HCT116 (cell line): Measurements from ENCODE around the gene SELENOS. TPM values are rescaled to one million over a fixed set of nuclear protein-coding genes. Genes with fewer than 3 reads are reported as not detected.

ENCODE experiments used
- ATAC-seq: fragments of 200-7000 bp; cut with Tn5 transposase; 2 replicates; pipeline ENCODE4 v1.9.1; 2020; ENCODE audit warnings: mild to moderate bottlenecking, moderate library complexity
- BruUV-seq: library from RNA; stranded (reverse); fragments of 400-500 nt; replicated peaks from 2 replicates; lab custom pipeline; 2021; lab: Mats Ljungman, UMichigan
- CTCF ChIA-PET: fragments of 300-600 bp; sonication (Branson Sonifier 250); formaldehyde crosslinking; loops from one replicate; lab custom pipeline; 2021; ENCODE audit warnings: antibody characterized with exemption; lab: Charles Lee
- POLR2A ChIA-PET: fragments of 300-600, 350-600 bp; sonication (Branson Sonifier 250); formaldehyde crosslinking; loops from one replicate; lab custom pipeline; 2021; ENCODE audit warnings: antibody characterized with exemption; lab: Charles Lee
- RAD21 ChIA-PET, 2 experiments: fragments of 300-600 bp; sonication (Branson Sonifier 250); formaldehyde crosslinking; loops; one replicate each; lab custom pipeline; 2023; ENCODE audit warnings: low total read pairs in 2 of 2; ENCODE audit not compliant: uncharacterized antibody in 2 of 2, unreplicated experiment in 2 of 2, low non-redundant PET in 1 of 2; lab: Charles Lee
- DNase-seq: peaks from one replicate; pipeline ENCODE4 v3.0.0-alpha.2; 2010; ENCODE audit warnings: low read depth, low spot score
- H2AFZ ChIP-seq: fragments of 200-600 bp; shearing (Covaris generic), sonication (generic); 2 replicates; pipeline ENCODE4 v1.6.1; 2017; ENCODE audit warnings: low read depth, mixed run types, mixed read lengths, antibody characterized with exemption, low read length; ENCODE audit not compliant: poor library complexity, severe bottlenecking
- H3K27ac ChIP-seq: 2 replicates; pipeline ENCODE4 v1.5.1; 2012; ENCODE audit warnings: low read depth, low read length
- H3K27me3 ChIP-seq: fragments of 200-600 bp; sonication (generic); 2 replicates; pipeline ENCODE4 v1.6.1; 2016; ENCODE audit warnings: mixed run types, low read length, mixed read lengths; ENCODE audit not compliant: insufficient read depth
- H3K36me3 ChIP-seq, 2 experiments: fragments of 200-500 bp in 1 of 2; fragments of 200-600 bp in 1 of 2; sonication (Bioruptor generic) in 1 of 2; sonication (generic) in 1 of 2; 2 replicates each; pipeline versions ENCODE4 v1.5.1 to v1.6.1; 2014 to 2016; ENCODE audit warnings: low read length in 2 of 2, inconsistent platforms in 1 of 2, mixed read lengths in 1 of 2, mixed run types in 1 of 2; ENCODE audit not compliant: insufficient read depth in 2 of 2, control insufficient read depth in 1 of 2
- H3K4me1 ChIP-seq, 2 experiments: fragments of 200-600 bp in 1 of 2; sonication (generic) in 1 of 2; 2 replicates each; pipeline versions ENCODE4 v1.5.1 to v1.6.1; 2012 to 2017; ENCODE audit warnings: low read length in 2 of 2, inconsistent platforms in 1 of 2, mild to moderate bottlenecking in 1 of 2, mixed read lengths in 1 of 2, mixed run types in 1 of 2, moderate library complexity in 1 of 2; ENCODE audit not compliant: insufficient read depth in 2 of 2, control insufficient read depth in 1 of 2
- H3K4me2 ChIP-seq: fragments of 200-600 bp; sonication (generic); 2 replicates; pipeline ENCODE4 v1.6.1; 2017; ENCODE audit warnings: mixed run types, low read length, mixed read lengths
- H3K4me3 ChIP-seq, 2 experiments: fragments of 200-600 bp in 1 of 2; sonication (generic) in 1 of 2; replicated peaks in 1 of 2; 2 replicates each; pipeline ENCODE4 v1.5.1; 2011 to 2016; ENCODE audit warnings: low read length in 2 of 2, control low read depth in 1 of 2, low read depth in 1 of 2, mild to moderate bottlenecking in 1 of 2, mixed read lengths in 1 of 2, mixed run types in 1 of 2
- H3K79me2 ChIP-seq: fragments of 200-600 bp; sonication (generic); 2 replicates; pipeline ENCODE4 v1.6.1; 2017; ENCODE audit warnings: mild to moderate bottlenecking, mixed run types, low read length, moderate library complexity, mixed read lengths; ENCODE audit not compliant: insufficient read depth
- H3K9ac ChIP-seq: fragments of 200-600 bp; sonication (generic); 2 replicates; pipeline ENCODE4 v1.6.1; 2016; ENCODE audit warnings: low read length, mixed read lengths
- H3K9me2 ChIP-seq: fragments of 200-600 bp; sonication (generic), shearing (Covaris generic); 2 replicates; pipeline ENCODE4 v1.6.1; 2017; ENCODE audit warnings: mixed run types, mild to moderate bottlenecking, moderate library complexity; ENCODE audit not compliant: insufficient read depth
- H3K9me3 ChIP-seq, 2 experiments: fragments of 200-500 bp in 1 of 2; fragments of 200-600 bp in 1 of 2; sonication (Bioruptor generic) in 1 of 2; sonication (generic) in 1 of 2; 2 replicates each; pipeline ENCODE4 v1.6.1; 2014 to 2017; ENCODE audit warnings: low read length in 2 of 2, mixed read lengths in 2 of 2, inconsistent platforms in 1 of 2, low read depth in 1 of 2, mild to moderate bottlenecking in 1 of 2, mixed run types in 1 of 2, moderate library complexity in 1 of 2; ENCODE audit not compliant: control insufficient read depth in 1 of 2, insufficient read depth in 1 of 2
- H4K20me1 ChIP-seq: fragments of 200-600 bp; sonication (generic), shearing (Covaris generic); 2 replicates; pipeline ENCODE4 v1.6.1; 2017; ENCODE audit warnings: mixed run types, mild to moderate bottlenecking, moderate library complexity; ENCODE audit not compliant: insufficient read depth
- CBX3 ChIP-seq: IDR thresholded peaks from 2 replicates; pipeline ENCODE4 v1.6.1; 2012; ENCODE audit warnings: low read depth
- ELF1 ChIP-seq: IDR thresholded peaks from 2 replicates; pipeline ENCODE4 v1.6.1; 2012; ENCODE audit warnings: low read depth, borderline replicate concordance
- EZH2 ChIP-seq: fragments of 200-600 bp; sonication (generic); IDR thresholded peaks from 2 replicates; pipeline ENCODE4 v1.6.1; 2017; ENCODE audit warnings: antibody characterized with exemption, mixed run types
- EZH2phosphoT487 ChIP-seq: fragments of 200-600 bp; IDR thresholded peaks from 2 replicates; pipeline ENCODE4 v1.6.1; 2018; ENCODE audit warnings: antibody characterized with exemption, borderline replicate concordance
- POLR2A ChIP-seq: IDR thresholded peaks from 2 replicates; pipeline ENCODE4 v1.7.0; 2011; ENCODE audit warnings: borderline replicate concordance; ENCODE audit not compliant: insufficient read depth, insufficient read length; ENCODE audit errors: extremely low read depth
- POLR2AphosphoS5 ChIP-seq: IDR thresholded peaks from 2 replicates; pipeline ENCODE4 v1.6.1; 2011; ENCODE audit warnings: mild to moderate bottlenecking, low read depth, low read length, moderate library complexity
- RAD21 ChIP-seq: IDR thresholded peaks from 2 replicates; pipeline ENCODE4 v1.6.1; 2012; ENCODE audit warnings: low read depth, mild to moderate bottlenecking
- REST ChIP-seq: IDR thresholded peaks from 2 replicates; pipeline ENCODE4 v1.6.1; 2012; ENCODE audit warnings: low read depth
- SIN3A ChIP-seq: IDR thresholded peaks from 2 replicates; pipeline ENCODE4 v1.6.1; 2012; ENCODE audit warnings: low read depth
- TCF7L2 ChIP-seq: IDR thresholded peaks from 2 replicates; pipeline ENCODE4 v1.7.0; 2011; ENCODE audit warnings: borderline replicate concordance, inconsistent platforms; ENCODE audit not compliant: insufficient read depth, insufficient read length; ENCODE audit errors: extremely low read depth
- ZFX ChIP-seq: fragments of 450-650 bp; IDR thresholded peaks from 2 replicates; pipeline ENCODE4 v1.6.1; 2017
- intact Hi-C: fragments of 100-400 bp; cut with micrococcal nuclease; formaldehyde crosslinking; loops from 2 replicates; pipeline ENCODE4 v1.10.0; 2022
- total RNA-seq: library from RNA; stranded (reverse); gene quantifications from one replicate; pipeline ENCODE4 v1.2.1, GENCODE V29; 2021; ENCODE audit not compliant: unreplicated experiment

Gene SELENOS
- total RNA-seq, 1 experiment from 2014 or later, result 45.6 TPM

- Histone ChIP-seq H3K9ac (no peak overlapping the region), H3K4me1 (no peaks in the 10 kb centered on the region), H3K79me2 (no peaks in the 10 kb centered on the region), H3K4me2 (no peak overlapping the region), H4K20me1 (no peaks in the 10 kb centered on the region), H3K9me2 (no peaks in the 10 kb centered on the region), H2AFZ (no peak overlapping the region), H3K9me3 (no peaks in the 10 kb centered on the region), H3K27ac (no peak overlapping the region), H3K27me3 (no peaks in the 10 kb centered on the region), H3K4me3 (no peak overlapping the region), H3K36me3 (no peaks in the 10 kb centered on the region)
- POLR2A ChIA-PET, result no interaction called here
- TF ChIP-seq POLR2A (no peak), SIN3A (no peak), ZFX (no peak), POLR2AphosphoS5 (no peak), ELF1 (no peak), RAD21 (no peak), EZH2phosphoT487 (no peak), TCF7L2 (no peak), REST (no peak), EZH2 (no peak), CBX3 (no peak)
- no peak for DNase-seq
- intact Hi-C loops, result no loop called here
- no TSS peak for BruUV-seq
- CTCF ChIA-PET, result no interaction called here
- RAD21 ChIA-PET, result no interaction called here
- ATAC-seq, result no peak
Measured at GRCh38 chr15:101318147-101318819, 41.0 kb upstream of the SELENOS start.
